Measurements from ENCODE around the gene SEMA3A. TPM values are rescaled to one million over a fixed set of nuclear protein-coding genes. Genes with fewer than 3 reads are reported as not detected.

SEMA3A gene
- total RNA-seq, 1 experiment from 2014 or later: 14.2 TPM

DNA sequence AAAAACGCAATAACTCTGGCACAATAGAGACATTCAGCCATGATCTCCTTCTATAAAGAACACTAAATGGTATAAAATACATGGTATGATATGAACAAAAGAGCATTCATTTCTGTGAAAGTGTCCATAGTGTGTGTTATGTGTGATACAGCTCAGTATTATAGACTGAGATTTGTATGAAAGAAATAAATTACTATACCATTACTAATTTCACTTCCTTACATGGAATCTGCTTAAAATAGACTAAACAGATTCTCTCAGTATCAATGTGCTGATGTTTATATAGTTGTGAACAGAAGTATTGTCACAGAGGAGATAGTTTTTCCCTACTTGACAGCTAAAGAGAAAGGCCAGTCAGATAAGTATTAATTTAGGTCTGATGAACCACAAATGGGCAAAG is 10.8 kb downstream of the SEMA3A start:
- RAD21 ChIA-PET (ENCODE audit: low non-redundant PET in 1 of 2, low total read pairs in 2 of 2, uncharacterized antibody in 2 of 2, unreplicated experiment in 2 of 2): no interaction called here
- no TSS peak for BruUV-seq (replicated peaks)
- DNase-seq (ENCODE audit: low read depth, low spot score) (no peak), ATAC-seq (no peak)
- Histone ChIP-seq H3K9me3 (ENCODE audit: control insufficient read depth in 1 of 2, insufficient read depth in 1 of 2, low read depth in 1 of 2, low read length in 2 of 2) (no peaks in the 10 kb centered on the region), H3K4me2 (ENCODE audit: low read length) (no peak overlapping the region), H3K9ac (ENCODE audit: low read length) (no peak overlapping the region), H4K20me1 (ENCODE audit: insufficient read depth) (no peaks in the 10 kb centered on the region), H3K4me1 (ENCODE audit: control insufficient read depth in 1 of 2, insufficient read depth in 2 of 2, low read length in 2 of 2) (peaks cover 5 to 20% of the 10 kb centered on the region in 2 experiments; a peak in 3 of 4 replicates), H2AFZ (ENCODE audit: low read depth, low read length, poor library complexity, severe bottlenecking) (no peak overlapping the region), H3K79me2 (ENCODE audit: insufficient read depth, low read length) (no peaks in the 10 kb centered on the region), H3K36me3 (ENCODE audit: control insufficient read depth in 1 of 2, insufficient read depth in 2 of 2, low read length in 2 of 2) (no peaks in the 10 kb centered on the region), H3K27ac (ENCODE audit: low read depth, low read length) (no peak overlapping the region), H3K27me3 (ENCODE audit: insufficient read depth, low read length) (no peaks in the 10 kb centered on the region), H3K4me3 (replicated peaks in 1 of 2; ENCODE audit: low read depth in 1 of 2, low read length in 2 of 2) (no peak overlapping the region), H3K9me2 (ENCODE audit: insufficient read depth) (no peaks in the 10 kb centered on the region)
- TF ChIP-seq, protein P1, sequence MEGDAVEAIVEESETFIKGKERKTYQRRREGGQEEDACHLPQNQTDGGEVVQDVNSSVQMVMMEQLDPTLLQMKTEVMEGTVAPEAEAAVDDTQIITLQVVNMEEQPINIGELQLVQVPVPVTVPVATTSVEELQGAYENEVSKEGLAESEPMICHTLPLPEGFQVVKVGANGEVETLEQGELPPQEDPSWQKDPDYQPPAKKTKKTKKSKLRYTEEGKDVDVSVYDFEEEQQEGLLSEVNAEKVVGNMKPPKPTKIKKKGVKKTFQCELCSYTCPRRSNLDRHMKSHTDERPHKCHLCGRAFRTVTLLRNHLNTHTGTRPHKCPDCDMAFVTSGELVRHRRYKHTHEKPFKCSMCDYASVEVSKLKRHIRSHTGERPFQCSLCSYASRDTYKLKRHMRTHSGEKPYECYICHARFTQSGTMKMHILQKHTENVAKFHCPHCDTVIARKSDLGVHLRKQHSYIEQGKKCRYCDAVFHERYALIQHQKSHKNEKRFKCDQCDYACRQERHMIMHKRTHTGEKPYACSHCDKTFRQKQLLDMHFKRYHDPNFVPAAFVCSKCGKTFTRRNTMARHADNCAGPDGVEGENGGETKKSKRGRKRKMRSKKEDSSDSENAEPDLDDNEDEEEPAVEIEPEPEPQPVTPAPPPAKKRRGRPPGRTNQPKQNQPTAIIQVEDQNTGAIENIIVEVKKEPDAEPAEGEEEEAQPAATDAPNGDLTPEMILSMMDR (IDR thresholded peaks at IDR 0.05 in 2 of 3, conservative IDR thresholded peaks at IDR 0.05 in 1 of 3; ENCODE audit: borderline replicate concordance in 1 of 3, insufficient read depth in 1 of 3, low read depth in 2 of 3, low read length in 2 of 3): no peak
- TF ChIP-seq CEBPB (IDR thresholded peaks at IDR 0.05; ENCODE audit: low read depth) (no peak), SRF (IDR thresholded peaks at IDR 0.05; ENCODE audit: low read depth) (no peak), EZH2phosphoT487 (IDR thresholded peaks at IDR 0.05; ENCODE audit: borderline replicate concordance) (no peak), YY1 (IDR thresholded peaks at IDR 0.05; ENCODE audit: extremely low read depth, insufficient replicate concordance, low read depth, low read length) (no peak), SP1 (IDR thresholded peaks at IDR 0.05; ENCODE audit: low read depth) (no peak), POLR2A (IDR thresholded peaks at IDR 0.05; ENCODE audit: borderline replicate concordance, extremely low read depth, insufficient read depth, insufficient read length) (no peak), JUND (IDR thresholded peaks at IDR 0.05) (no peak), ELF1 (IDR thresholded peaks at IDR 0.05; ENCODE audit: borderline replicate concordance, low read depth) (no peak)
- TF ChIP-seq, protein P2, sequence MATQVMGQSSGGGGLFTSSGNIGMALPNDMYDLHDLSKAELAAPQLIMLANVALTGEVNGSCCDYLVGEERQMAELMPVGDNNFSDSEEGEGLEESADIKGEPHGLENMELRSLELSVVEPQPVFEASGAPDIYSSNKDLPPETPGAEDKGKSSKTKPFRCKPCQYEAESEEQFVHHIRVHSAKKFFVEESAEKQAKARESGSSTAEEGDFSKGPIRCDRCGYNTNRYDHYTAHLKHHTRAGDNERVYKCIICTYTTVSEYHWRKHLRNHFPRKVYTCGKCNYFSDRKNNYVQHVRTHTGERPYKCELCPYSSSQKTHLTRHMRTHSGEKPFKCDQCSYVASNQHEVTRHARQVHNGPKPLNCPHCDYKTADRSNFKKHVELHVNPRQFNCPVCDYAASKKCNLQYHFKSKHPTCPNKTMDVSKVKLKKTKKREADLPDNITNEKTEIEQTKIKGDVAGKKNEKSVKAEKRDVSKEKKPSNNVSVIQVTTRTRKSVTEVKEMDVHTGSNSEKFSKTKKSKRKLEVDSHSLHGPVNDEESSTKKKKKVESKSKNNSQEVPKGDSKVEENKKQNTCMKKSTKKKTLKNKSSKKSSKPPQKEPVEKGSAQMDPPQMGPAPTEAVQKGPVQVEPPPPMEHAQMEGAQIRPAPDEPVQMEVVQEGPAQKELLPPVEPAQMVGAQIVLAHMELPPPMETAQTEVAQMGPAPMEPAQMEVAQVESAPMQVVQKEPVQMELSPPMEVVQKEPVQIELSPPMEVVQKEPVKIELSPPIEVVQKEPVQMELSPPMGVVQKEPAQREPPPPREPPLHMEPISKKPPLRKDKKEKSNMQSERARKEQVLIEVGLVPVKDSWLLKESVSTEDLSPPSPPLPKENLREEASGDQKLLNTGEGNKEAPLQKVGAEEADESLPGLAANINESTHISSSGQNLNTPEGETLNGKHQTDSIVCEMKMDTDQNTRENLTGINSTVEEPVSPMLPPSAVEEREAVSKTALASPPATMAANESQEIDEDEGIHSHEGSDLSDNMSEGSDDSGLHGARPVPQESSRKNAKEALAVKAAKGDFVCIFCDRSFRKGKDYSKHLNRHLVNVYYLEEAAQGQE (IDR thresholded peaks at IDR 0.05; ENCODE audit: low read depth): no peak
- CTCF ChIA-PET: no interaction called here
- intact Hi-C loops (cut with micrococcal nuclease): no loop called here
- POLR2A ChIA-PET: interaction anchor here (1.4 kb wide), 1 partner anchor 10 kb away, joined by 4 read pairs; the partner anchor contains the start of gene SEMA3A
